H1 (cell line): Measurements from ENCODE around the gene NHLH2. TPM values are rescaled to one million over a fixed set of nuclear protein-coding genes. Genes with fewer than 3 reads are reported as not detected.

ENCODE experiments used
- CTBP2 ChIP-seq: IDR thresholded peaks from 2 replicates; pipeline ENCODE4 v1.7.0; 2011; ENCODE audit warnings: borderline replicate concordance, mild to moderate bottlenecking, moderate library complexity, mixed read lengths, low read length; ENCODE audit not compliant: insufficient read depth, insufficient read length
- EZH2 ChIP-seq: fragments of 200-600 bp; sonication (generic); IDR thresholded peaks from 2 replicates; pipeline ENCODE4 v1.7.1; 2012; ENCODE audit warnings: low read depth, mild to moderate bottlenecking, moderate library complexity, low read length, inconsistent platforms; ENCODE audit not compliant: severe bottlenecking
- JUND ChIP-seq: IDR thresholded peaks from 2 replicates; pipeline ENCODE4 v1.6.1; 2011; ENCODE audit warnings: mild to moderate bottlenecking, improper control_type of control experiment, low read length
- NANOG ChIP-seq: IDR thresholded peaks from 2 replicates; pipeline ENCODE4 v1.6.1; 2011; ENCODE audit warnings: low read length, low read depth, mild to moderate bottlenecking, inconsistent platforms; ENCODE audit not compliant: insufficient read depth, poor library complexity, severe bottlenecking
- POLR2A ChIP-seq, 2 experiments: IDR thresholded peaks; 1 replicate in 1 of 2; 2 replicates in 1 of 2; pipeline ENCODE4 v1.6.1; 2011; ENCODE audit warnings: low read depth in 2 of 2, low read length in 2 of 2, mild to moderate bottlenecking in 2 of 2; ENCODE audit errors: control extremely low read depth in 1 of 2
- RXRA ChIP-seq: IDR thresholded peaks from 2 replicates; pipeline ENCODE4 v1.6.1; 2011; ENCODE audit warnings: low read depth, mild to moderate bottlenecking, low read length, moderate library complexity; ENCODE audit not compliant: insufficient read depth
- ZNF274 ChIP-seq: IDR thresholded peaks from 2 replicates; pipeline ENCODE4 v1.7.0; 2012; ENCODE audit warnings: low read length, borderline replicate concordance; ENCODE audit errors: extremely low read depth
- polyA plus RNA-seq, 7 experiments: library from polyadenylated mRNA; depleted of rRNA in 3 of 7; stranded (reverse) in 5 of 7; unstranded in 2 of 7; fragments of >200 nt in 5 of 7; fragments of 200-250 nt in 2 of 7; gene quantifications; 1 replicate in 5 of 7; 2 replicates in 1 of 7; 4 replicates in 1 of 7; pipeline versions ENCODE4 v1.2.1 to v1.2.3, GENCODE V29; 2011 to 2013; ENCODE audit warnings: missing spikeins in 2 of 7, mixed read lengths in 2 of 7
- total RNA-seq: library from RNA; stranded (reverse); fragmentation: NEBNext Ultra II Directional; extraction: Animal tissue kit (Norgen Biotek cat#: 25700); gene quantifications from 2 replicates; pipeline ENCODE4 v1.2.1, GENCODE V29; 2021
- TF ChIP-seq, protein P1 (sequence below): fragments of 300-600 bp; sonication (generic); IDR thresholded peaks from 2 replicates; pipeline ENCODE4 v1.7.1; 2012; ENCODE audit warnings: low read length, moderate library complexity, mild to moderate bottlenecking, inconsistent platforms; ENCODE audit not compliant: insufficient replicate concordance
- TF ChIP-seq, protein P2 (sequence below): IDR thresholded peaks from 2 replicates; pipeline ENCODE4 v1.6.1; 2011; ENCODE audit warnings: low read length, improper control_type of control experiment

NHLH2 gene
- total and polyA plus RNA-seq, 2 of the 8 experiments (the other 6 are each of a cell fraction or from before 2014, with no cell fraction given), result 0.92 to 1.1 TPM

DNA sequence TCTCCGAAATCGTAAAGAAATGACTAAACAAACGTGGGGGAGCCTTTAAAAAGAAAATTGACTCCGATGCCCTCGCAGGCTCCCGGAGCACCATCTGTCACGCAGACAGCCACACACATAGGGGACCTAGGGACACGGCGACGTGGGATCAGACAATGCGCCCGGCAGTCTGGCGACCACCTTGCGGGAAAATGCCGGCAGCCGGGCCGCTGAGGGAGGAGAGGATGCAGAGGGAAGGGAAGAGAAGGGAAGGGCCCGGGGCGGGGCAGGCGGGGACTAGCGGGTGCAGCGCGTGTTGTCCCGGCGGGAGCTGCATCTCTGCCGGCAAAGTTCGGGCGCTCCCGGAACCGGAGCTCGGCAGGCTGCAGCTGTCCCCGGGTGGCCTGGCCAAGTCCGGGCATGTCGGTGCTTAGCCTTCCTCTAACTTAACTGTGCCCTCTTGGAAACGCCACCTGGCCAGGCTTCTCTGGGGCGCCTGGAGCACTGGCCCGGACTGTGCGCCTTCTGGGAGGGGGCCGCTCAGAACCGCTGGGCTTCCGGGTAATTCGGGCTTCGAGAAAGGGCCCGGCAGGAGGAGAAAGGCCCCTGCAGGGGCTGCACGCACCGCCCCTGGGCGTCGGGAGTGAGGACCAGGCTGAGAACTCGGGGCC lies 1.8 kb downstream of the NHLH2 start (continued):
- TF ChIP-seq, protein P1, sequence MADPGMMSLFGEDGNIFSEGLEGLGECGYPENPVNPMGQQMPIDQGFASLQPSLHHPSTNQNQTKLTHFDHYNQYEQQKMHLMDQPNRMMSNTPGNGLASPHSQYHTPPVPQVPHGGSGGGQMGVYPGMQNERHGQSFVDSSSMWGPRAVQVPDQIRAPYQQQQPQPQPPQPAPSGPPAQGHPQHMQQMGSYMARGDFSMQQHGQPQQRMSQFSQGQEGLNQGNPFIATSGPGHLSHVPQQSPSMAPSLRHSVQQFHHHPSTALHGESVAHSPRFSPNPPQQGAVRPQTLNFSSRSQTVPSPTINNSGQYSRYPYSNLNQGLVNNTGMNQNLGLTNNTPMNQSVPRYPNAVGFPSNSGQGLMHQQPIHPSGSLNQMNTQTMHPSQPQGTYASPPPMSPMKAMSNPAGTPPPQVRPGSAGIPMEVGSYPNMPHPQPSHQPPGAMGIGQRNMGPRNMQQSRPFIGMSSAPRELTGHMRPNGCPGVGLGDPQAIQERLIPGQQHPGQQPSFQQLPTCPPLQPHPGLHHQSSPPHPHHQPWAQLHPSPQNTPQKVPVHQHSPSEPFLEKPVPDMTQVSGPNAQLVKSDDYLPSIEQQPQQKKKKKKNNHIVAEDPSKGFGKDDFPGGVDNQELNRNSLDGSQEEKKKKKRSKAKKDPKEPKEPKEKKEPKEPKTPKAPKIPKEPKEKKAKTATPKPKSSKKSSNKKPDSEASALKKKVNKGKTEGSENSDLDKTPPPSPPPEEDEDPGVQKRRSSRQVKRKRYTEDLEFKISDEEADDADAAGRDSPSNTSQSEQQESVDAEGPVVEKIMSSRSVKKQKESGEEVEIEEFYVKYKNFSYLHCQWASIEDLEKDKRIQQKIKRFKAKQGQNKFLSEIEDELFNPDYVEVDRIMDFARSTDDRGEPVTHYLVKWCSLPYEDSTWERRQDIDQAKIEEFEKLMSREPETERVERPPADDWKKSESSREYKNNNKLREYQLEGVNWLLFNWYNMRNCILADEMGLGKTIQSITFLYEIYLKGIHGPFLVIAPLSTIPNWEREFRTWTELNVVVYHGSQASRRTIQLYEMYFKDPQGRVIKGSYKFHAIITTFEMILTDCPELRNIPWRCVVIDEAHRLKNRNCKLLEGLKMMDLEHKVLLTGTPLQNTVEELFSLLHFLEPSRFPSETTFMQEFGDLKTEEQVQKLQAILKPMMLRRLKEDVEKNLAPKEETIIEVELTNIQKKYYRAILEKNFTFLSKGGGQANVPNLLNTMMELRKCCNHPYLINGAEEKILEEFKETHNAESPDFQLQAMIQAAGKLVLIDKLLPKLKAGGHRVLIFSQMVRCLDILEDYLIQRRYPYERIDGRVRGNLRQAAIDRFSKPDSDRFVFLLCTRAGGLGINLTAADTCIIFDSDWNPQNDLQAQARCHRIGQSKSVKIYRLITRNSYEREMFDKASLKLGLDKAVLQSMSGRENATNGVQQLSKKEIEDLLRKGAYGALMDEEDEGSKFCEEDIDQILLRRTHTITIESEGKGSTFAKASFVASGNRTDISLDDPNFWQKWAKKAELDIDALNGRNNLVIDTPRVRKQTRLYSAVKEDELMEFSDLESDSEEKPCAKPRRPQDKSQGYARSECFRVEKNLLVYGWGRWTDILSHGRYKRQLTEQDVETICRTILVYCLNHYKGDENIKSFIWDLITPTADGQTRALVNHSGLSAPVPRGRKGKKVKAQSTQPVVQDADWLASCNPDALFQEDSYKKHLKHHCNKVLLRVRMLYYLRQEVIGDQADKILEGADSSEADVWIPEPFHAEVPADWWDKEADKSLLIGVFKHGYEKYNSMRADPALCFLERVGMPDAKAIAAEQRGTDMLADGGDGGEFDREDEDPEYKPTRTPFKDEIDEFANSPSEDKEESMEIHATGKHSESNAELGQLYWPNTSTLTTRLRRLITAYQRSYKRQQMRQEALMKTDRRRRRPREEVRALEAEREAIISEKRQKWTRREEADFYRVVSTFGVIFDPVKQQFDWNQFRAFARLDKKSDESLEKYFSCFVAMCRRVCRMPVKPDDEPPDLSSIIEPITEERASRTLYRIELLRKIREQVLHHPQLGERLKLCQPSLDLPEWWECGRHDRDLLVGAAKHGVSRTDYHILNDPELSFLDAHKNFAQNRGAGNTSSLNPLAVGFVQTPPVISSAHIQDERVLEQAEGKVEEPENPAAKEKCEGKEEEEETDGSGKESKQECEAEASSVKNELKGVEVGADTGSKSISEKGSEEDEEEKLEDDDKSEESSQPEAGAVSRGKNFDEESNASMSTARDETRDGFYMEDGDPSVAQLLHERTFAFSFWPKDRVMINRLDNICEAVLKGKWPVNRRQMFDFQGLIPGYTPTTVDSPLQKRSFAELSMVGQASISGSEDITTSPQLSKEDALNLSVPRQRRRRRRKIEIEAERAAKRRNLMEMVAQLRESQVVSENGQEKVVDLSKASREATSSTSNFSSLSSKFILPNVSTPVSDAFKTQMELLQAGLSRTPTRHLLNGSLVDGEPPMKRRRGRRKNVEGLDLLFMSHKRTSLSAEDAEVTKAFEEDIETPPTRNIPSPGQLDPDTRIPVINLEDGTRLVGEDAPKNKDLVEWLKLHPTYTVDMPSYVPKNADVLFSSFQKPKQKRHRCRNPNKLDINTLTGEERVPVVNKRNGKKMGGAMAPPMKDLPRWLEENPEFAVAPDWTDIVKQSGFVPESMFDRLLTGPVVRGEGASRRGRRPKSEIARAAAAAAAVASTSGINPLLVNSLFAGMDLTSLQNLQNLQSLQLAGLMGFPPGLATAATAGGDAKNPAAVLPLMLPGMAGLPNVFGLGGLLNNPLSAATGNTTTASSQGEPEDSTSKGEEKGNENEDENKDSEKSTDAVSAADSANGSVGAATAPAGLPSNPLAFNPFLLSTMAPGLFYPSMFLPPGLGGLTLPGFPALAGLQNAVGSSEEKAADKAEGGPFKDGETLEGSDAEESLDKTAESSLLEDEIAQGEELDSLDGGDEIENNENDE, result no peak
- TF ChIP-seq CTBP2, result no peak
- TF ChIP-seq, protein P2, sequence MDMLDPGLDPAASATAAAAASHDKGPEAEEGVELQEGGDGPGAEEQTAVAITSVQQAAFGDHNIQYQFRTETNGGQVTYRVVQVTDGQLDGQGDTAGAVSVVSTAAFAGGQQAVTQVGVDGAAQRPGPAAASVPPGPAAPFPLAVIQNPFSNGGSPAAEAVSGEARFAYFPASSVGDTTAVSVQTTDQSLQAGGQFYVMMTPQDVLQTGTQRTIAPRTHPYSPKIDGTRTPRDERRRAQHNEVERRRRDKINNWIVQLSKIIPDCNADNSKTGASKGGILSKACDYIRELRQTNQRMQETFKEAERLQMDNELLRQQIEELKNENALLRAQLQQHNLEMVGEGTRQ, result no peak
- no peak for TF ChIP-seq JUND
- TF ChIP-seq RXRA, result no peak
- no peak for TF ChIP-seq ZNF274
- TF ChIP-seq POLR2A (IDR thresholded peaks at IDR 0.05; ENCODE audit: control extremely low read depth in 1 of 2, low read depth in 2 of 2, low read length in 2 of 2), result peak in 1 of 2 experiments; percentile 70; a peak in 1 of 3 replicates
- peak; percentile 6 for TF ChIP-seq EZH2
- no peak for TF ChIP-seq NANOG
